NCI-H146 treated with DMSO at 0.1 percent for 48 hours (cell line): ENCODE measurements around the gene FBLN1.
"Not testable (repeated sequence)": the region's sequence is repeated elsewhere in the genome, so short reads cannot be mapped to it uniquely, and the experiment has no call there.

Source experiments
- DNase-seq: peaks from one replicate; lab custom pipeline; 2025; ENCODE audit not compliant: unreplicated experiment; lab: John Stamatoyannopoulos, UW

The FBLN1 gene

GRCh38 chr22:45602004-45602733, 99.5 kb downstream of the FBLN1 start:
- DNase-seq = no peak

- DNase-seq = no peak
Observed at GRCh38 chr22:45602824-45603595, 100.3 kb downstream of the FBLN1 start.

GRCh38 chr22:45603619-45604018, 100.9 kb downstream of the FBLN1 start:
- DNase-seq = no peak

DNA sequence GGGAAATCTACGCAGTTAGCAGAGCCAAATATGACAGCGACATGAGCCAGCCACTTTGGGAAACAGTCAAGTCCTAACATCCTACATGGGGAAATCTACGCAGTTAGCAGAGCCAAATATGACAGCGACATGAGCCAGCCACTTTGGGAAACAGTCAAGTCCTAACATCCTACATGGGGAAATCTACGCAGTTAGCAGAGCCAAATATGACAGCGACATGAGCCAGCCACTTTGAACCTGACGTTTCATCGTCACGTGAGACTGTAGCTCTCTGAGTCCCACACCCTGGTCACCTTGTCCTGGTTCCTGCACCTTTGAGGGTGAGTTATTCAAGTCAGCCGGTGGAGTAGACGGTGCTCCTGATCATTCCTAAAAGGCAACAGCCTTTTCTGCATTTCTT, 105.4 kb downstream of the FBLN1 start:
- not testable (repeated sequence) for DNase-seq

DNA sequence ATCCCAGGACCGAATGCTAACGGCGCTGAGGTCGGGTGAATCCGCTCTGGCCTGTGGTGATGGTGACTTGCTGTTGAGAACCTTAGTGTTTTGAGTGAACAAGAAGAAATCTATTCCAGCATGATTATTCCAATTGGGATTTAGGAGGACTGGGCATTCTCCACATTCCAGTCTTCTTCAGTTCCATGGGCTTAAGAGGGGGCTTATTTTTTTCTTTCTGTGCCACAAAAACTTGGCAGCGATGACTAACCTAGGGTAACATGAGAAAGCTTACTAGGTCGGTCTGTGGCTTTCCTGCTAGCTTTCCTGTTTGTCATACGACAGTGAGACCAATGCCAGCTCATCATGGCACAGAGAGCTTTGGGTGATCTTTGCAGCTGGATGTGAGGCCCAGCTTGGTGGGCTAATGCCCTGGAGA, 106.1 kb downstream of the FBLN1 start:
- DNase-seq = no peak

- DNase-seq = no peak
Observed at GRCh38 chr22:45612451-45612901, 109.8 kb downstream of the FBLN1 start.

- DNase-seq = no peak
Observed at GRCh38 chr22:45612940-45613339, 110.3 kb downstream of the FBLN1 start.

GRCh38 chr22:45615364-45615763, 112.7 kb downstream of the FBLN1 start:
- no peak for DNase-seq

DNA sequence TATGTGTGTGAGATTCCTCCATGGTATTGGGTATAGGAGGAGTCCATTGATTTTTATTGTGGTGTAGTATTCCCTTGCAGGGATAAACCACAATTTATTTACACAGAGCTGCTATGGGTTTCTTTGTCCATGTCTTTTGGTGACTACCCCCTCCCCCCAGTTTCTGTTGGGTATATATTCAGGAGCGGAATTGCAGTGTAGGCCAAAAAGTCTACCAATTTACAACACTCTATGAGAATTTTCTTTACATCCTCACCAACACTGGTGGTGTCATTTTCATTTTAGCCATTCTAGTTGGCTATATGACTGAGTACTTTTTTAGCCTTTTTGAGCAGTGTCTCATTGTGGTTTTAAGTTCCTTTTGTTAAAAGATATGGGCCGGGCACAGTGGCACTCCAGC, 113.7 kb downstream of the FBLN1 start:
- no peak for DNase-seq

DNA sequence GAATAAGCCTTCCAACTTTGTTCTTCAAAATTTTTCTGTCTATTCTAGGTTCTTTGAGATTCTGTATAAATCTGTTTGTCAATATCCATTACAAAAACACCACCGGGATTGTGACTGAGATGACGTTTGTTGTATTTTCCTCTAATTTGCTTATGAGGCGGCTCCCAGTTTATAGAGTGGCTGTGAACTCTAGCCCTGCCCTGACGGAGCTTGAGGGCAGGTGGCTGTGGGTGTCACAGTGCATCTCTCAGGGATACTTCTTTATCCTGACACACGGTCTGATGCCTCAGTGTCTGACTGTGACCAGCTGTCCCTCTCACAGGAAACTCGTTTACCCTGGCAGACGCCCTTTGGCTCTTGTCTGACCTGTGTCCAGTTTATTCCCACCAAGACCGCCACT, 115.3 kb downstream of the FBLN1 start:
- DNase-seq = no peak

DNA sequence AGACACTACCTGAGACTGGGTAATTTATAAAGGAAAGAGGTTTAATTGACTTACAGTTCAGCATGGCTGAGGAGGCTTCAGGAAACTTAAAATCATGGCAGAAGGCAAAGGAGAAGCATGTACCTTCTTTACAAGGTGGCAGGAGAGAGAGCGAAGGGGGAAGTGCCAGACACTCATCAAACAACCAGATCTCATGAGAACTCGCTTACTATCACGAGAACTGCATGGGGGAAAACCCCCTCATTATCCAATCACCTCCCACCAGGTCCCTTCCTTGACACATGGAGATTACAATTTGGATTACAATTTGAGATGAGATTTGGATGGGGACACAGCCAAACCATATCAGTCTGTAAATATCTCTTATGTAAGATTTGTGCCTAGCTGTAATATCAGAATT, 118.0 kb downstream of the FBLN1 start:
- DNase-seq = no peak

- DNase-seq = no peak
Observed at GRCh38 chr22:45621836-45622600, 119.3 kb downstream of the FBLN1 start.

DNA sequence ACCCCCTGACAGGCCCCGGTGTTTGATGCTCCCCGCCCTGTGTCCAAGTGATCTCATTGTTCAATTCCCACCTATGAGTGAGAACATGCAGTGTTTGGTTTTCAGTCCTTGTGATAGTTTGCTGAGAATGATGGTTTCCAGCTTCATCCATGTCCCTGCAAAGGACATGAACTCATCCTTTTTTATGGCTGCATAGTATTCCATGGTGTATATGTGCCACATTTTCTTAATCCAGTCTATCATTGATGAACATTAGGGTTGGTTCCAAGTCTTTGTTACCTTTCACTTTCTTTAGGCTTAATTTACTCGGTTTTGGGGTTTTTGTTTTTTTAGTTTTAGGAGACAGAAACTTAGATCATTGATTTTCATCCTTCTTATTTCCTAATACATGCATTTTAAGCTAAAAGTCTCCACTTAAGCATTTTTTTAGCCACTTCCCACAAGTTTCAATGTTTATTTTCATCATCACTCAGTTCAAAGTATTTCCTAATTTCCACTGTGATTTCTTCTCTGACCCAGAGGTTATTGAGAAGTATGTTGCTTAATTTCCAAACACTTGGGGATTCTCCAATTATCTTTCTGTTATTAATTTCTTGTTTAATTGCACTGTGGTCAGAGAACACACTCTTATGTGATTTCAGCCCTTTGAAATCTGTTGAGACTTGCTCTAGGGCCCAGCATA, 120.9 kb downstream of the FBLN1 start:
- not testable (repeated sequence) for DNase-seq

GRCh38 chr22:45626198-45626651, 123.5 kb downstream of the FBLN1 start:
- no peak for DNase-seq

DNA sequence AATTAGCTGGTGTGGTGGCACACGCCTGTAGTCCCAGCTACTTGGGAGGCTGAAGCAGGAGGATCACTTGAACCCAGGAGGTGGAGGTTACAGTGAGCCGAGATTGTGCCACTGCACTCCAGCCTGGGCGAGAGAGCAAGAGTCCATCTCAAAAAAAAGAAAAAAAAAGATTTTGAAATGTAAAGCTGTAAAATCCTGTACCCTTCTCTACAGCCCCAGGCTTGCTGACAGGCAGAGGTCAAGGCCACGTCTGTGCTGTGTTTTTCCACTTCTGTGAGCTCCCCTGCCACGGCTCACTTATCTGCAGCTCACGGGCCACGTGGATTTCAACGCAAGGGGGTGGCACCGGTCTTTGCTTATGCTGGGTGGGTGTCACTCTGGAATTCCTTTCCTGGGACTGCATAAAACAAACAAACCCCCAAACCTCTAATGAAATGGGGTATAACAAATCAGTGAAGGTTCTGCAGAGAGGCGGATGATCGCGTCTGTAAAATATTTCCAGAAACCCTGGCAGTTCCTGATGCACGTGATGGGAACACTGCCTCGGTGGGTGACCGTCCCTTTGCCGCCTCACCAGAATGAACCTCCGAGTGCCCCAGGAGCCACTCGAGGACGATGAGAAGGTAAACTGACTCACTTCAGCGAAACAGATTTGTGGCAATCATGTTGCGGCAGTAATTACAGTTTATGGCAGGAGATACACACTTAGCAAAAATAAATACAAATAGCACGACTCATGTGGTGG, 125.0 kb downstream of the FBLN1 start:
- DNase-seq = no peak

- DNase-seq = no peak
Observed at GRCh38 chr22:45628515-45628914, 125.8 kb downstream of the FBLN1 start.

- peak; percentile 38 for DNase-seq
Observed at GRCh38 chr22:45629469-45630089, 126.9 kb downstream of the FBLN1 start.

GRCh38 chr22:45630436-45630835, 127.8 kb downstream of the FBLN1 start:
- DNase-seq = no peak

DNA sequence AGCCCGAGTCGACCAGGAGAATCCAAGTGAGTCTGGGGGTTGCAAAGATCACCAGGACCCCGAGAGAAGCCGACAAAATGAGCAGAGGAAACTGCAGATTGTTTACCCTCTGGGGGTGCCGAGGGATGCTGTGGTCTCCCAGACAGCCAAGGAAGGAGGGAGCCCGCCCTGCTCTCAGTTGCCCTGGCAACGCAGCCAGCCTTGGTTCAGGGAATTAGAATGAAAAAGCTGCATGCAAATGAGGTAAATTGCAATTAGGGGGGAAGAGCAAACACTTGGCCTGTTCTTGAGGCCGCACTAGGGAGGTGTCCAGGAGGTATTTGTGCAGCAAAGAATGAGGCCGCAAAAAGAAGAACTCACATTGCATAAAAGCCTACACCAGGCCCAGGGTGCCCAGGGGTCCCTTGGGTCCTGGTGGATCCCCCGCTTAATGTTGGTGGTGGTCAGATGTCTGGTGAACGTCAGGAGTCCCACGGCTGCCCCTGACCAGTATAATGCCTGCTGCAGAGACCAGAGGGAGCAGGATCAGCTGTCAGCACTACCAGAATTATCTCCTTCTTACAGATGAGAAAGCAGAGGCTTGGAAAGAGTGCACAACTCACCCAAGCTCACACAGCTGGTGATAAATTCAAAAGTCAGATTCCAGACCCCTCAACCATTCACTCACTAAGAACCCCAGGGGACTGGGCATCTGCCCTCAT, 128.6 kb downstream of the FBLN1 start:
- DNase-seq = no peak
